Lower leg skin (tissue), 3 donors: ENCODE data around the gene CACNA2D4.

Experiments
- CTCF ChIP-seq, 3 donors: fragments of 450-650 bp; IDR thresholded peaks; one replicate each; pipeline ENCODE4 v1.5.1; 2016; ENCODE audit warnings: antibody characterized with exemption in 3 of 3, mild to moderate bottlenecking in 3 of 3, moderate library complexity in 2 of 3
- POLR2A ChIP-seq, 2 donors: fragments of 450-650 bp; IDR thresholded peaks; one replicate each; pipeline ENCODE4 v1.6.1; 2016 to 2017; ENCODE audit warnings: antibody characterized with exemption in 2 of 2, mild to moderate bottlenecking in 1 of 2, moderate library complexity in 1 of 2

DNA sequence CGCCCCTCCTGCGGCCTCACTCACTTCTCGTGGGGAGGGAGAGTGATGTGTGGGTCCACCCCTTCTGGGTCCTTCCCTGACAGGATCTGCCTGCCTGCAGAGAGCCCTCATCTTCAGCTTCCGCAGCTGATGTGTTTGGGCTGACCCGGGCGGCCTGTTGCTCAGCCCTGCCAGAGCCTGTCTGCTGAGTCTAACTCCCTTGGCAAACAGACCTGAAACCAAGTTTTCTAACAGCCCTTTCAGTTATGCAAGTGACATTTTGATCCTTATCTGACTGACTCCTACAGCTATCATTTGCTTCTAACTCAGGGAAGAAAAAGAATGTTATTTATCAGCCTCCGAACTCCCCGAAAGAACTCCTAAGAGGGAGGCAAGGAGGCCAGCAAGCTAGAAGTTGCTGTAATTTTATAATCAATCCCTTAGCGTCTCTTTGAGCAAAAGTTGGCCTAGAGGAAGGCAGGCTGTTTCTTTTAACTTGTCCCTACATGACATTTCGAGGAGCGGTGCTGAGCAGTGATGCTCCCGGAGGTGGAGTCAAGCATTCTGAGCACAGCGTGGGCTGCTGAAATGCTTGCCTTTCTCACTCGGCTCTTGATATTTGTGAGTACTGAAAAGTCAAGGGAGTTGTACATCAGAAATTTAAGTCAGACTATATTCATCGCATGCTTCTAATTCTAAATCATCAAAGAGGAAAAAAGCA, 31.5 kb upstream of the CACNA2D4 start:
- TF ChIP-seq POLR2A (IDR thresholded peaks at IDR 0.05): no peak
- TF ChIP-seq CTCF (IDR thresholded peaks at IDR 0.05): no peak
